ENCODE measurements around the gene TYR.

GRCh38 chr11:89201138-89201537 lies 23.5 kb downstream of the TYR start:
- no peak for TF ChIP-seq CTCF (IDR thresholded peaks at IDR 0.05)
- no peak for TF ChIP-seq POLR2A (IDR thresholded peaks at IDR 0.05)
